ENCODE results near the gene PHLDA3. TPM values are rescaled to one million over a fixed set of nuclear protein-coding genes. Genes with fewer than 3 reads are reported as not detected.

Gene PHLDA3
- total RNA-seq, 1 donor from 2014 or later = 50.6 TPM

- no peaks in the 10 kb centered on the region for H3K9me3 Mint-ChIP-seq (ENCODE audit: unreplicated experiment)
- no peak for TF ChIP-seq CTCF (IDR thresholded peaks at IDR 0.05)
- H3K27me3 Mint-ChIP-seq (ENCODE audit: unreplicated experiment) = no peaks in the 10 kb centered on the region
- H3K4me1 Mint-ChIP-seq (ENCODE audit: unreplicated experiment) = peaks cover 3% of the 10 kb centered on the region
- H3K36me3 Mint-ChIP-seq (ENCODE audit: unreplicated experiment) = no peaks in the 10 kb centered on the region
- no peak overlapping the region for H3K27ac Mint-ChIP-seq (ENCODE audit: unreplicated experiment)
- no peak overlapping the region for H3K4me3 Mint-ChIP-seq (ENCODE audit: unreplicated experiment)
- DNase-seq (ENCODE audit: extremely low spot score, unreplicated experiment) = no peak
Observed at GRCh38 chr1:201426479-201427310, 42.3 kb downstream of the PHLDA3 start.

- H3K27me3 Mint-ChIP-seq (ENCODE audit: unreplicated experiment) = no peaks in the 10 kb centered on the region
- H3K4me1 Mint-ChIP-seq (ENCODE audit: unreplicated experiment) = peaks cover 26% of the 10 kb centered on the region
- no peaks in the 10 kb centered on the region for H3K36me3 Mint-ChIP-seq (ENCODE audit: unreplicated experiment)
- no peak overlapping the region for H3K27ac Mint-ChIP-seq (ENCODE audit: unreplicated experiment)
- no peak for TF ChIP-seq CTCF (IDR thresholded peaks at IDR 0.05)
- no peak for DNase-seq (ENCODE audit: extremely low spot score, unreplicated experiment)
- H3K9me3 Mint-ChIP-seq (ENCODE audit: unreplicated experiment) = no peaks in the 10 kb centered on the region
- H3K4me3 Mint-ChIP-seq (ENCODE audit: unreplicated experiment) = no peak overlapping the region
Observed at GRCh38 chr1:201424146-201424545, 44.8 kb downstream of the PHLDA3 start.

GRCh38 chr1:201423655-201424054 lies 45.3 kb downstream of the PHLDA3 start:
- no peaks in the 10 kb centered on the region for H3K36me3 Mint-ChIP-seq (ENCODE audit: unreplicated experiment)
- no peak overlapping the region for H3K27ac Mint-ChIP-seq (ENCODE audit: unreplicated experiment)

DNA sequence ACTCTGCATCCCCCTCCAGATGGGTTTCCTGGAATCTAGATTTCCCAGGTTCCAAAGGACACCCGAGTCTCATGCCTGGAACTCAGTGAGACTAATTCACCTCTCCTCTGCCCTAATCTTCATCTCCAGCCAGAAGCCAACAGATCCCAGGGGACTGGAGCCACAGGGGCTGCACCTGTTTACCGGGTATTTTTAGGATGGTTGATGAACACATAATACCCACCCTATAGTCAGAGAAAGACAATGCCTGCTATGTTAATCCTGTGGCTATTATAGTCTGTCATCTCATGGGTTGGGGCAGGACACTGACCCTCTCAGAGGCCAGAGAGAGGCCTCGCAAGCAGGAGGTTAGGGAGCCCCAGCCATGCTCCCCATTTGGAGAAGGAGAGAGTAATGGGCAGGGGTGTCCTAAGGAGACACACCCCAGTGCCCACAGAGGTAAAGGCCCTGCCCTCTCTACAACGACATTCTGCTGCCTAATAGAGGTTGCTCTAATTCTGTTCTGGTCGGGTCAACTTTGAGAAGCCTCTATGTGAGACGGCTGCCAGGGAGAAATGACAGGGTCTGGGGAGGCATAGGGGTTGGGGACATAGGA lies 46.5 kb downstream of the PHLDA3 start:
- no peak for TF ChIP-seq CTCF (IDR thresholded peaks at IDR 0.05)
- DNase-seq (ENCODE audit: extremely low spot score, unreplicated experiment) = no peak
- Mint-ChIP-seq H3K9me3 (ENCODE audit: unreplicated experiment) (no peaks in the 10 kb centered on the region), H3K36me3 (ENCODE audit: unreplicated experiment) (no peaks in the 10 kb centered on the region), H3K4me1 (ENCODE audit: unreplicated experiment) (peaks cover 29% of the 10 kb centered on the region), H3K27me3 (ENCODE audit: unreplicated experiment) (peaks cover 1% of the 10 kb centered on the region), H3K4me3 (ENCODE audit: unreplicated experiment) (no peak overlapping the region), H3K27ac (ENCODE audit: unreplicated experiment) (no peak overlapping the region)

More at GRCh38 chr1:201423655-201424054, 45.3 kb downstream of the PHLDA3 start:
- no peak for DNase-seq (ENCODE audit: extremely low spot score, unreplicated experiment)
- TF ChIP-seq CTCF (IDR thresholded peaks at IDR 0.05) = no peak
- no peaks in the 10 kb centered on the region for H3K9me3 Mint-ChIP-seq (ENCODE audit: unreplicated experiment)
- H3K4me1 Mint-ChIP-seq (ENCODE audit: unreplicated experiment) = peaks cover 27% of the 10 kb centered on the region
- H3K27me3 Mint-ChIP-seq (ENCODE audit: unreplicated experiment) = no peaks in the 10 kb centered on the region
- no peak overlapping the region for H3K4me3 Mint-ChIP-seq (ENCODE audit: unreplicated experiment)

DNA sequence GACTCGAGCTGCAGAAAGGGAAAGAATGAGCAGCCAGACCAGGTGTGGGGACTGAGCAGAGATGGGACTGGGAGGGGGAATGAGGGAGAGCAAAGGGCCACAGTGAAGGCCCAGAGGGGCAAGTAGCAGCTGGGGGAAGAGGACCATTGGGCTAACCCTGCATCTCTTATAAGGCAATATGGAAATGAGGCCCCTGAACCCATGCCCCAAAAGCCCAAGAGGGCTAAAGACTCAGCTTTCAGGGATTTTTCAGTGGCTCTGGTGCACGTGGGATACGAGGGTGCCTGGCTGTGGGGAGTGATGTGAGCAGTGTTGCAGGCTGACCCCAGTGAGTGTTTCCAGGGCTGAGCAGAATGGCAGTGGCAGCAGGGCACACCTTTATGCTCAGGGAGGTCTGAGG lies 47.0 kb downstream of the PHLDA3 start:
- Mint-ChIP-seq H3K4me1 (ENCODE audit: unreplicated experiment) (peaks cover 29% of the 10 kb centered on the region), H3K36me3 (ENCODE audit: unreplicated experiment) (no peaks in the 10 kb centered on the region), H3K4me3 (ENCODE audit: unreplicated experiment) (no peak overlapping the region), H3K9me3 (ENCODE audit: unreplicated experiment) (no peaks in the 10 kb centered on the region), H3K27me3 (ENCODE audit: unreplicated experiment) (peaks cover 5% of the 10 kb centered on the region), H3K27ac (ENCODE audit: unreplicated experiment) (no peak overlapping the region)
- TF ChIP-seq CTCF (IDR thresholded peaks at IDR 0.05) = no peak
- no peak for DNase-seq (ENCODE audit: extremely low spot score, unreplicated experiment)
